HEK293 (cell line): ENCODE data around the gene COL4A3.

Experiments used
- GLI4 ChIP-seq: fragments of 450-650 bp; formaldehyde crosslinking; IDR thresholded peaks from 2 replicates; pipeline ENCODE4 v1.5.1; 2016; ENCODE audit warnings: missing biosample characterization, missing genetic modification characterization
- GLIS2 ChIP-seq: fragments of 450-650 bp; formaldehyde crosslinking; IDR thresholded peaks from 2 replicates; pipeline ENCODE4 v1.5.1; 2016; ENCODE audit warnings: missing biosample characterization, missing genetic modification characterization
- HOXA7 ChIP-seq: sonication (generic); formaldehyde crosslinking; IDR thresholded peaks from 2 replicates; pipeline ENCODE4 v1.8.1; 2022; ENCODE audit warnings: missing genetic modification reagents, borderline replicate concordance
- INSM2 ChIP-seq: fragments of 450-650 bp; formaldehyde crosslinking; IDR thresholded peaks from 2 replicates; pipeline ENCODE4 v1.5.1; 2016; ENCODE audit warnings: missing biosample characterization, missing genetic modification characterization
- KLF17 ChIP-seq: fragments of 450-650 bp; formaldehyde crosslinking; IDR thresholded peaks from 2 replicates; pipeline ENCODE4 v1.5.1; 2016; ENCODE audit warnings: missing biosample characterization, missing genetic modification characterization
- KLF9 ChIP-seq: fragments of 450-650 bp; formaldehyde crosslinking; IDR thresholded peaks from 2 replicates; pipeline ENCODE4 v1.5.1; 2016; ENCODE audit warnings: missing biosample characterization, missing genetic modification characterization, low read depth
- TSHZ1 ChIP-seq: fragments of 450-650 bp; formaldehyde crosslinking; IDR thresholded peaks from 2 replicates; pipeline ENCODE4 v1.5.1; 2016; ENCODE audit warnings: missing biosample characterization, missing genetic modification characterization, borderline replicate concordance
- ZBTB44 ChIP-seq: fragments of 450-650 bp; IDR thresholded peaks from 2 replicates; pipeline ENCODE4 v1.5.1; 2018; ENCODE audit warnings: missing biosample characterization, mild to moderate bottlenecking, missing genetic modification characterization
- ZBTB48 ChIP-seq: fragments of 450-650 bp; formaldehyde crosslinking; IDR thresholded peaks from 2 replicates; pipeline ENCODE4 v1.5.1; 2016; ENCODE audit warnings: missing biosample characterization, missing genetic modification characterization
- ZIC2 ChIP-seq: fragments of 450-650 bp; formaldehyde crosslinking; IDR thresholded peaks from 2 replicates; pipeline ENCODE4 v1.5.1; 2016; ENCODE audit warnings: missing biosample characterization, missing genetic modification characterization
- ZNF10 ChIP-seq: fragments of 450-650 bp; formaldehyde crosslinking; IDR thresholded peaks from 2 replicates; pipeline ENCODE4 v1.5.1; 2017; ENCODE audit warnings: missing biosample characterization, missing genetic modification characterization
- ZNF112 ChIP-seq: fragments of 450-650 bp; formaldehyde crosslinking; IDR thresholded peaks from 2 replicates; pipeline ENCODE4 v1.5.0; 2017; ENCODE audit warnings: missing biosample characterization, missing genetic modification characterization
- ZNF114 ChIP-seq: fragments of 450-650 bp; formaldehyde crosslinking; IDR thresholded peaks from 2 replicates; pipeline ENCODE4 v1.5.0; 2017; ENCODE audit warnings: missing biosample characterization, missing genetic modification characterization
- ZNF174 ChIP-seq: fragments of 450-650 bp; formaldehyde crosslinking; IDR thresholded peaks from 2 replicates; pipeline ENCODE4 v1.5.0; 2017; ENCODE audit warnings: missing biosample characterization, mild to moderate bottlenecking, missing genetic modification characterization
- ZNF175 ChIP-seq: fragments of 450-650 bp; formaldehyde crosslinking; IDR thresholded peaks from 2 replicates; pipeline ENCODE4 v1.5.1; 2016; ENCODE audit warnings: missing biosample characterization, missing genetic modification characterization
- ZNF24 ChIP-seq: fragments of 450-650 bp; formaldehyde crosslinking; IDR thresholded peaks from 2 replicates; pipeline ENCODE4 v1.5.1; 2016; ENCODE audit warnings: missing biosample characterization, missing genetic modification characterization
- ZNF248 ChIP-seq: fragments of 450-650 bp; formaldehyde crosslinking; IDR thresholded peaks from 2 replicates; pipeline ENCODE4 v1.5.1; 2017; ENCODE audit warnings: missing biosample characterization, missing genetic modification characterization
- ZNF354C ChIP-seq: fragments of 450-650 bp; formaldehyde crosslinking; IDR thresholded peaks from 2 replicates; pipeline ENCODE4 v1.5.1; 2016; ENCODE audit warnings: missing biosample characterization, missing genetic modification characterization, low read depth, borderline replicate concordance
- ZNF513 ChIP-seq: fragments of 450-650 bp; IDR thresholded peaks from 2 replicates; pipeline ENCODE4 v1.5.1; 2018; ENCODE audit warnings: missing biosample characterization, missing genetic modification characterization
- ZNF521 ChIP-seq: fragments of 450-650 bp; formaldehyde crosslinking; IDR thresholded peaks from 2 replicates; pipeline ENCODE4 v1.5.1; 2017; ENCODE audit warnings: missing biosample characterization, mild to moderate bottlenecking, missing genetic modification characterization
- ZNF555 ChIP-seq: fragments of 450-650 bp; formaldehyde crosslinking; conservative IDR thresholded peaks from 2 replicates; pipeline ENCODE4 v1.5.1; 2017; ENCODE audit warnings: missing biosample characterization, mild to moderate bottlenecking, missing genetic modification characterization, inconsistent platforms
- ZNF560 ChIP-seq: fragments of 450-650 bp; formaldehyde crosslinking; IDR thresholded peaks from 2 replicates; pipeline ENCODE4 v1.5.1; 2017; ENCODE audit warnings: missing biosample characterization, missing genetic modification characterization, borderline replicate concordance
- ZNF561 ChIP-seq: fragments of 450-650 bp; IDR thresholded peaks from 2 replicates; pipeline ENCODE4 v1.5.1; 2018; ENCODE audit warnings: missing biosample characterization, missing genetic modification characterization, borderline replicate concordance
- ZNF596 ChIP-seq: fragments of 450-650 bp; IDR thresholded peaks from 2 replicates; pipeline ENCODE4 v1.5.0; 2018; ENCODE audit warnings: missing biosample characterization, mild to moderate bottlenecking, missing genetic modification characterization, moderate library complexity
- ZNF600 ChIP-seq: fragments of 450-650 bp; formaldehyde crosslinking; IDR thresholded peaks from 2 replicates; pipeline ENCODE4 v1.5.1; 2016; ENCODE audit warnings: missing biosample characterization, missing genetic modification characterization
- ZNF670 ChIP-seq: fragments of 450-650 bp; formaldehyde crosslinking; IDR thresholded peaks from 2 replicates; pipeline ENCODE4 v1.5.1; 2016; ENCODE audit warnings: missing biosample characterization, missing genetic modification characterization, low read depth
- ZNF704 ChIP-seq: fragments of 450-650 bp; formaldehyde crosslinking; IDR thresholded peaks from 2 replicates; pipeline ENCODE4 v1.5.1; 2016; ENCODE audit warnings: missing biosample characterization, missing genetic modification characterization
- ZNF776 ChIP-seq: fragments of 450-650 bp; formaldehyde crosslinking; IDR thresholded peaks from 2 replicates; pipeline ENCODE4 v1.5.0; 2017; ENCODE audit warnings: missing biosample characterization, missing genetic modification characterization, borderline replicate concordance
- ZNF843 ChIP-seq: fragments of 450-650 bp; formaldehyde crosslinking; IDR thresholded peaks from 2 replicates; pipeline ENCODE4 v1.5.1; 2016; ENCODE audit warnings: missing biosample characterization, missing genetic modification characterization
- ZSCAN16 ChIP-seq: fragments of 450-650 bp; formaldehyde crosslinking; IDR thresholded peaks from 2 replicates; pipeline ENCODE4 v1.5.1; 2016; ENCODE audit warnings: missing biosample characterization, missing genetic modification characterization

Gene COL4A3

GRCh38 chr2:227324995-227325838 is 160.8 kb downstream of the COL4A3 start, which contains the start of gene MFF (continued):
- TF ChIP-seq ZNF555 (tag by site-specific recombination): no peak
- TF ChIP-seq KLF9 (tag by site-specific recombination): no peak; the same call in 1 of the 2 replicates
- TF ChIP-seq ZNF114 (tag by site-specific recombination): no peak
- TF ChIP-seq ZBTB44 (tag by site-specific recombination): no peak
- no peak for TF ChIP-seq TSHZ1 (tag by site-specific recombination)
- no peak for TF ChIP-seq ZNF776 (tag by site-specific recombination)
- peak; percentile 56 for TF ChIP-seq ZIC2 (tag by site-specific recombination)
- TF ChIP-seq HOXA7 (CRISPR knock-in tag): no peak
- no peak for TF ChIP-seq ZNF560 (tag by site-specific recombination)
- TF ChIP-seq ZNF24 (tag by site-specific recombination): peak; percentile 94
- TF ChIP-seq ZNF521 (tag by site-specific recombination): no peak
- TF ChIP-seq ZNF843 (tag by site-specific recombination): peak; percentile 62; the same call in 1 of the 2 replicates
- TF ChIP-seq ZNF112 (tag by site-specific recombination): no peak
- TF ChIP-seq ZNF513: no peak
- TF ChIP-seq ZNF248: no peak
- TF ChIP-seq GLIS2 (tag by site-specific recombination): peak; percentile 89
- TF ChIP-seq ZNF174 (tag by site-specific recombination): no peak
- no peak for TF ChIP-seq ZNF704 (tag by site-specific recombination)
- peak; percentile 36; the same call in 1 of the 2 replicates for TF ChIP-seq ZNF600 (tag by site-specific recombination)
- peak; percentile 63; the same call in 1 of the 2 replicates for TF ChIP-seq KLF17 (tag by site-specific recombination)
- TF ChIP-seq ZNF10 (tag by site-specific recombination): no peak
- peak; percentile 58; the same call in 1 of the 2 replicates for TF ChIP-seq GLI4 (tag by site-specific recombination)
- TF ChIP-seq INSM2 (tag by site-specific recombination): peak; percentile 60; the same call in 1 of the 2 replicates
- no peak for TF ChIP-seq ZSCAN16 (tag by site-specific recombination)
- 0 out of 2 replicates have a peak, but pooled peaks have one; percentile 81 for TF ChIP-seq ZNF561 (tag by site-specific recombination)
- no peak for TF ChIP-seq ZNF175
- no peak for TF ChIP-seq ZNF670 (tag by site-specific recombination)
- TF ChIP-seq ZBTB48 (tag by site-specific recombination): peak; percentile 56; the same call in 1 of the 2 replicates
- TF ChIP-seq ZNF354C (tag by site-specific recombination): no peak
- TF ChIP-seq ZNF596 (tag by site-specific recombination): no peak
